Omental fat pad (tissue), 4 donors: Measurements from ENCODE around the gene MPRIP. TPM values are rescaled to one million over a fixed set of nuclear protein-coding genes. Genes with fewer than 3 reads are reported as not detected.

Experiments
- ATAC-seq: fragments of 150-250 bp; one replicate; pipeline ENCODE4 v1.9.1; 2016; ENCODE audit warnings: mild to moderate bottlenecking, moderate library complexity; ENCODE audit not compliant: low FRiP score
- DNase-seq: peaks from one replicate; pipeline ENCODE4 v3.0.0-alpha.2; 2019; ENCODE audit warnings: low spot score
- CTCF ChIP-seq, 3 donors: fragments of 450-650 bp; IDR thresholded peaks; one replicate each; pipeline ENCODE4 v1.5.1; 2016 to 2017; ENCODE audit warnings: antibody characterized with exemption in 3 of 3, mild to moderate bottlenecking in 3 of 3, moderate library complexity in 2 of 3
- total RNA-seq, 4 donors: library from RNA; depleted of rRNA; stranded (reverse); fragments of >200 nt; gene quantifications; one replicate each; pipeline ENCODE4 v1.1.0, GENCODE V29; 2016

The MPRIP gene
- total RNA-seq, 4 donors from 2014 or later: 68.6 to 196 (median 125) TPM

GRCh38 chr17:17201907-17202306 lies 159.7 kb downstream of the MPRIP start:
- TF ChIP-seq CTCF (IDR thresholded peaks at IDR 0.05): no peak
- ATAC-seq: no peak
- no peak for DNase-seq

DNA sequence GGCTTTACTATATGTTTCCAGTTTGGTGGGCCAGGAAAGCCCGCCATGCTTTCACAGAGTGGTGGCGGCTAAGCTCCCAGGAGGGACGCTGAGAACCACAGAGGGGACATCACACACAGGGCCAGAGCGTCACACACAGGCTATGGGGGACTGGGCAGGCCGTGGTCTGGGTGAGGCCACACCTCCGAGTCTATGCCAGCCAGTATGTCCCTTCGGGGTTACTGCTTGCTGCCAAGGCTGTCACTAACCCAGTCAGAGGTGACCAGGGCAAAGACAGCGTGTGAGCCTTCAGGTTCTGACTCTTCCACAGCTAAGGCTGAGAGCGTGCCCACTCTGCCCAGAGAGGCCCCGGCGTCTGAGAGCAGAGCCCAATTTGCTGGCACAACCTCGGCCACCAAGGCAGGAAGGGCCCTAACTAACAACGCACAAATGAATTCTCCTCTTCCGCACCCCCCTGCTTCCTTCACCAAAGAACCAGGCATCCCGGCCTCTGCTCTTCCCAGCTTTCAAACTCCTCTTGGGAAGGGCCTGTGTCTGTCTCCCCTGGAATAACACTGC lies 161.0 kb downstream of the MPRIP start:
- TF ChIP-seq CTCF (IDR thresholded peaks at IDR 0.05): no peak
- DNase-seq: no peak
- ATAC-seq: no peak

DNA sequence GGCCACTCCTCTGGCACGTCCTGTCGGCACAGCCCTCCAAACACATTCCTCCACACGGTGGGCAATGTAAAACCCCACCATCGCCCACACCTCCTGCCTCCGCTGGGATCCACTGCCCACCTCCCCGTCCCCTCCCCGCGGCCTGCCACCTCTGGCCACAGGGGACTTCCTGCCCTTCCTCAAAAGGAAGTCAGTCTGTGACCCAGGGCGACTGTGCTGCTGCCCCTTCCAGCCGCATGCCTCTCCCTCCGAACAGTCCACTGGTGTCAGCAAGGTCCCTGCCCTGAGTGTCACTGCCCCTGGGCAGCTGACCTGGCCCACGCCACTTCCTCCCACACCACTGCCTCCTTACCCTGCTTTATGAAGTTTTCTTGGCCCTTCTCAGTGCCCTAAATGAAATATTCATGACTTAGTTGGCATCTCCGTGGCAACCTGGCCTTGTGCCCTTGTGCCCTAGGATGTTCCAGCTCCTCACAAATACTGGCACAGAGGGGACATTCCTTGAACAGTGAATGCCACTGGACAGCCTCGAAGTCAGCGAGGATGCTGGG lies 161.9 kb downstream of the MPRIP start:
- ATAC-seq (no peak), DNase-seq (no peak)
- no peak for TF ChIP-seq CTCF (IDR thresholded peaks at IDR 0.05)

GRCh38 chr17:17204635-17205231 lies 162.5 kb downstream of the MPRIP start:
- no peak for TF ChIP-seq CTCF (IDR thresholded peaks at IDR 0.05)
- ATAC-seq: no peak
- no peak for DNase-seq

DNA sequence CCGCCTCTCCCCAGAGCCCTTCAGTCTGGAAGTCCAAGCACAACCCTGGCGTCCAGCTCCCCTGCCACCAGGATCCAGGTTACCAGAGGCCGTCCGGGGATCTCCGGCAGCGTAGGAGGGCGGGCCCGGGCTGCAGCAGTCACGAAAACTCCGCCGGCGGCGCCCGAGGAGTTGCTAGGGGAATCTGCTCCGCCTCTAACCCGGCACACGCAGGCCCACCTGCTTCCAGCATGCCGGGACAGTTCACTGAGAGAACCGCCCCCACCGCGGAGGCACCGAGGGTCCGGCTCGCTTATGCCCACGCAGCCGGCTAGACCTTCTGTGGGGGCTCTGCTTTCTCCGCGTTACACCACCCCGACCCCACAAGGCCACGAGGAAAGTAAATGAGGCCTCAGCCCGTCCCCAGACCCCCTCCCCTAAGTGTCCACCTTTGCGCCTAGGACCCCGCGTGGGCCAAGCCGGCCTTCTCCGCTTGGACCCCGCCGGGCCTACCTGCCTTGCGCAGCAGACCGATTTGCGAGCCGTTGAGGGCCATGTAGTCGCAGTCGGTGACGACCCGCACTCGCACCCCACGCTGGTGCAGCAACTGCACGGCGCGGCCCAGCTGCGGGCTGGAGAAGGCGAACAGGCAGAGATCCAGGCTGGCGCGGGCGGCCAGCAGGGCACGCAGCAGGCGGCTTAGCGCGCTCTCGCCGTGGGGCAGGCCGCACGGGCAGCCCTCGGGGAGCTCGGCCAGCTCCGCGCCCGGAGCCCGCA lies 163.3 kb downstream of the MPRIP start:
- peak; percentile 39 for DNase-seq
- peak; percentile 49 for ATAC-seq

More for the DNA sequence above, 163.3 kb downstream of the MPRIP start:
- TF ChIP-seq CTCF (IDR thresholded peaks at IDR 0.05): no peak
